ENCODE measurements around the gene LSM7.

The LSM7 gene

GRCh38 chr19:2336528-2337328, 8.3 kb upstream of the LSM7 start:
- no peak for DNase-seq

GRCh38 chr19:2335848-2336247, 7.5 kb upstream of the LSM7 start:
- no peak for DNase-seq

GRCh38 chr19:2334986-2335846, 6.8 kb upstream of the LSM7 start:
- DNase-seq = no peak

- no peak for DNase-seq
These were observed 6.0 kb upstream of the LSM7 start for GRCh38 chr19:2334426-2334825.

- no peak for DNase-seq
These were observed 5.4 kb upstream of the LSM7 start for GRCh38 chr19:2333807-2334211.

- no peak for DNase-seq
These were observed 4.8 kb upstream of the LSM7 start for GRCh38 chr19:2333027-2333806.

- no peak for DNase-seq
These were observed 4.1 kb upstream of the LSM7 start for GRCh38 chr19:2332341-2333026.

- no peak for DNase-seq
These were observed 3.3 kb upstream of the LSM7 start for GRCh38 chr19:2331601-2332246.

GRCh38 chr19:2330632-2331284, 2.4 kb upstream of the LSM7 start:
- DNase-seq = no peak

GRCh38 chr19:2330255-2330631, 1.9 kb upstream of the LSM7 start:
- DNase-seq = no peak

GRCh38 chr19:2329501-2329916, 1.1 kb upstream of the LSM7 start:
- no peak for DNase-seq

- DNase-seq = no peak
These were observed 728 bp upstream of the LSM7 start for GRCh38 chr19:2329149-2329478.

- DNase-seq = peak; percentile 93
These were observed 499 bp downstream of the LSM7 start for GRCh38 chr19:2327773-2328400.

GRCh38 chr19:2326699-2327360, 1.6 kb downstream of the LSM7 start:
- DNase-seq = no peak

GRCh38 chr19:2325281-2326046, 2.9 kb downstream of the LSM7 start:
- no peak for DNase-seq

GRCh38 chr19:2324220-2324948, 4.0 kb downstream of the LSM7 start:
- DNase-seq = no peak

- no peak for DNase-seq
These were observed 4.7 kb downstream of the LSM7 start for GRCh38 chr19:2323707-2324106.

GRCh38 chr19:2321565-2322283, 6.7 kb downstream of the LSM7 start:
- DNase-seq = no peak

GRCh38 chr19:2320939-2321338, 7.4 kb downstream of the LSM7 start:
- no peak for DNase-seq

Data from hematopoietic multipotent progenitor cell treated with erythropoietin and hydrocortisone succinate and interleukin-3 and kit ligand, for 6 days (in vitro differentiated cells).